Fibroblast of skin of right biceps (primary cell): ENCODE results near the gene PPP4R3A.
"Not testable (repeated sequence)": the region's sequence is repeated elsewhere in the genome, so short reads cannot be mapped to it uniquely, and the experiment has no call there.

Experiments
- DNase-seq: peaks from one replicate; pipeline ENCODE4 v3.0.0-alpha.2; 2013

Gene PPP4R3A

GRCh38 chr14:91501951-91502930, 7.9 kb downstream of the PPP4R3A start:
- no peak for DNase-seq

GRCh38 chr14:91501348-91501747, 8.8 kb downstream of the PPP4R3A start:
- DNase-seq: no peak

GRCh38 chr14:91496790-91497189, 13.3 kb downstream of the PPP4R3A start:
- no peak for DNase-seq

GRCh38 chr14:91494392-91495065, 15.6 kb downstream of the PPP4R3A start:
- DNase-seq: not testable (repeated sequence)

GRCh38 chr14:91493169-91493568, 16.9 kb downstream of the PPP4R3A start:
- no peak for DNase-seq

GRCh38 chr14:91484744-91485143, 25.4 kb downstream of the PPP4R3A start:
- DNase-seq: no peak

GRCh38 chr14:91484186-91484585, 25.9 kb downstream of the PPP4R3A start:
- no peak for DNase-seq

GRCh38 chr14:91482263-91483013, 27.7 kb downstream of the PPP4R3A start:
- DNase-seq: peak; percentile 5

- DNase-seq: no peak
These were observed 32.7 kb downstream of the PPP4R3A start for GRCh38 chr14:91477388-91477787.

GRCh38 chr14:91473046-91473445, 37.1 kb downstream of the PPP4R3A start:
- no peak for DNase-seq

- no peak for DNase-seq
These were observed 39.9 kb downstream of the PPP4R3A start for GRCh38 chr14:91470216-91470615.

GRCh38 chr14:91466192-91466591, 43.9 kb downstream of the PPP4R3A start:
- no peak for DNase-seq

GRCh38 chr14:91464615-91465205, 45.4 kb downstream of the PPP4R3A start:
- DNase-seq: no peak

- DNase-seq: no peak
These were observed 51.5 kb downstream of the PPP4R3A start for GRCh38 chr14:91458612-91459011.

- no peak for DNase-seq
These were observed 53.8 kb downstream of the PPP4R3A start for GRCh38 chr14:91456283-91456682.

GRCh38 chr14:91454580-91454979, 55.5 kb downstream of the PPP4R3A start:
- DNase-seq: no peak

GRCh38 chr14:91454155-91454554, 56.0 kb downstream of the PPP4R3A start:
- no peak for DNase-seq

GRCh38 chr14:91453744-91454143, 56.4 kb downstream of the PPP4R3A start:
- no peak for DNase-seq

GRCh38 chr14:91444335-91445020, 65.6 kb downstream of the PPP4R3A start:
- no peak for DNase-seq

- no peak for DNase-seq
These were observed 70.8 kb downstream of the PPP4R3A start for GRCh38 chr14:91439345-91439744.

- DNase-seq: no peak
These were observed 71.3 kb downstream of the PPP4R3A start for GRCh38 chr14:91438845-91439244.

GRCh38 chr14:91436266-91436665, 73.8 kb downstream of the PPP4R3A start:
- DNase-seq: not testable (repeated sequence)
